Effector memory CD8-positive, alpha-beta T cell (primary cell): ENCODE data around the gene RFTN2.
A peak's percentile ranks its signal among the peaks of the same experiment; 100 is the strongest.
"Not testable (repeated sequence)": the region's sequence is repeated elsewhere in the genome, so short reads cannot be mapped to it uniquely, and the experiment has no call there.

Experiments used
- ATAC-seq: fragments of 150-1000 bp; cut with Tn5 transposase; replicated peaks from 2 replicates; pipeline ENCODE4 v1.10.0; 2021; ENCODE audit warnings: mild to moderate bottlenecking, moderate library complexity
- DNase-seq, 3 experiments: peaks; one replicate each; pipeline ENCODE4 v3.0.0; 2021
- H3K27ac Mint-ChIP-seq, 2 donors: one replicate each; pipeline ENCODE4 v1.8.0; 2022; ENCODE audit warnings: mild to moderate bottlenecking in 2 of 2, mixed read lengths in 2 of 2, moderate library complexity in 2 of 2
- H3K27me3 Mint-ChIP-seq, 2 donors: one replicate each; pipeline ENCODE4 v1.8.0; 2022; ENCODE audit warnings: mixed read lengths in 2 of 2
- H3K36me3 Mint-ChIP-seq: one replicate; pipeline ENCODE4 v1.8.0; 2022; ENCODE audit warnings: mild to moderate bottlenecking, moderate library complexity, mixed read lengths; ENCODE audit not compliant: insufficient read depth
- H3K4me1 Mint-ChIP-seq, 2 donors: one replicate each; pipeline ENCODE4 v1.8.0; 2022; ENCODE audit warnings: low read depth in 2 of 2, mixed read lengths in 2 of 2
- H3K4me3 Mint-ChIP-seq, 2 donors: one replicate each; pipeline ENCODE4 v1.8.0; 2022; ENCODE audit warnings: mild to moderate bottlenecking in 2 of 2, mixed read lengths in 2 of 2, moderate library complexity in 2 of 2
- H3K9me3 Mint-ChIP-seq, 2 donors: one replicate each; pipeline ENCODE4 v1.8.0; 2022; ENCODE audit warnings: mixed read lengths in 2 of 2

RFTN2 gene

DNA sequence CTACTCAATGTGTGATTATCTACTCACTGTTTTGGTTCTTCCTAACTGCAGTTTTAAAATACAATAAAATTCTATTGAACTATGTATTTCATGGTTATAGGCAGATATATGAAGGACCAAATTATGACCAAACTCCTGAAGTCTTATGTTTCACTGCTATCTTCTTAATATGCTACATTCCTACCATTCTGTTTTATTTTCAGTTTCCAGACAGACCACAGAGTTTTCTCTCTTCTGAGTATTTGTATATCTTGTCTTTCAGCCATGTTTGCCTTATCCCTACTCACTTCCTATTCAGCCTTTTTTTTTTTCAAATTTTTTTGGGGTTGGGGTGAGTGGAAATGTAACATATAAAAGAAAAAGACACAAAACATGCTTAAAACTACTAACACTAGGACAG, 6.3 kb downstream of the RFTN2 start:
- DNase-seq = no peak
- H3K36me3 Mint-ChIP-seq = no peaks in the 10 kb centered on the region

DNA sequence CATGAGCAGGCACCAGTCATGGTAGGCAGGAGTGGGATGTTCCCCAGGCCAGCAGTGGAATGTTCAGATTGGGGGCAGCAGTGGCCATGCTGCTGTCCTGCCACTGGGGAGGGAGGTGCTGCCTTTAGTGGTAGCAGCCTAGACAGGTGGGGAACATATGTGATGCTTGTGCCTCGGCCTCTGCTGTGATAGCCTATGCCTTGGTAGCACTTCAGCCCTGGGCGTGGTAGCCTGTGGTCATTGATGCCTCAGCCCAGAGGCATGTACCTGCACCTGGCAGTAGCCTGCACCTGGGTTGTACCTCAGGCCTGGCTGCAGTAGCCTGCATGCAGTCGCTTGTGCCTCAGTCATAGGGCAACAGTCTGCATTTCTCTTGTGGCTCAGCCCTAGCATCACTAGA, 7.1 kb downstream of the RFTN2 start:
- Mint-ChIP-seq H3K27me3 (peaks cover 0 to 21% of the 10 kb centered on the region in 2 donors), H3K27ac (no peak overlapping the region), H3K9me3 (peaks cover 6 to 7% of the 10 kb centered on the region in 2 donors), H3K36me3 (no peaks in the 10 kb centered on the region), H3K4me1 (no peaks in the 10 kb centered on the region), H3K4me3 (no peak overlapping the region)
- no peak for DNase-seq
- ATAC-seq = no peak

More for the DNA sequence above, 6.3 kb downstream of the RFTN2 start:
- ATAC-seq = no peak
- Mint-ChIP-seq H3K4me3 (no peak overlapping the region), H3K9me3 (peaks cover 6 to 7% of the 10 kb centered on the region in 2 donors), H3K27ac (no peak overlapping the region), H3K4me1 (no peaks in the 10 kb centered on the region), H3K27me3 (peaks cover 0 to 23% of the 10 kb centered on the region in 2 donors)

DNA sequence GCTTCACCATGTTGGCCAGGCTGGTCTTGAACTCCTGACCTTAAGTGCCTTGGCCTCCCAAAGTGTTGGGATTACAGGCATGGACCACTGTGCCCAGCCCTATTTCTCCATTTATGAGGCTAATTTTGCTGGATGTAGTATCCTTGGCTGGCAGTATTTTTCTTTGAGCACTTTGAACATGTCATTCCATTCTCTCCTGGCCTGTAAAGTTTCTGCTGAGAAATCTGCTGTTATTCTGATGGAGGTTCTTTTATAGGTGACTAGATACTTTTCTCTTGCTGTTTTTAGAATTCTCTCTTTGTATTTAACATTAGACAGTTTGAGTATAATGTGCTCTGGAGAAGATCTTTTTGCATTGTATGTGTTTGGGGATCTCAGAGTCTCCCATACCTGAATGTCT, 9.1 kb downstream of the RFTN2 start:
- ATAC-seq (no peak), DNase-seq (no peak)
- H3K36me3 Mint-ChIP-seq = no peaks in the 10 kb centered on the region
- peaks cover 6 to 7% of the 10 kb centered on the region in 2 donors for H3K9me3 Mint-ChIP-seq
- H3K4me3 Mint-ChIP-seq = no peak overlapping the region
- no peaks in the 10 kb centered on the region for H3K4me1 Mint-ChIP-seq
- H3K27me3 Mint-ChIP-seq = peaks cover 0 to 11% of the 10 kb centered on the region in 2 donors
- no peak overlapping the region for H3K27ac Mint-ChIP-seq

DNA sequence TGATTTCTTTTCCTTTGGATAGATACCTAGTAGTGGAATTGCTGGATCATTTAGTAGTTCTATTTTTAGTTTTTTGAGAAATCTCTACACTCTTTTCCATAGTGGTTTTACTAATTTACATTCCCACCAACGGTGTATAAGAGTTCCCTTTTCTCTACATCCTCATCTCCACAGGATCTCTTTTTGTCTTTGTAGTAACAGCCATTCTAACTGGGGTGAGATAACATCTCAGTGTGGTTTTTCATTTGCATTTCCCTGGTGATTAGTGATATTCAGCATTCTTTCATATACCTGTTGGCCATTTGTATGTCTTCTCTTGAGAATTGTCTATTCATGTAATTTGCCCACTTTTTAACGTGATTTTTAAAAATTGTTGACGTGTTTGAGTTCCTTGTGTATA, 13.8 kb downstream of the RFTN2 start:
- Mint-ChIP-seq H3K4me1 (no peaks in the 10 kb centered on the region), H3K4me3 (no peak overlapping the region), H3K27ac (no peak overlapping the region), H3K36me3 (no peaks in the 10 kb centered on the region), H3K27me3 (peaks cover 0 to 5% of the 10 kb centered on the region in 2 donors), H3K9me3 (peaks cover 0 to 5% of the 10 kb centered on the region in 2 donors)
- ATAC-seq (no peak), DNase-seq (no peak)

DNA sequence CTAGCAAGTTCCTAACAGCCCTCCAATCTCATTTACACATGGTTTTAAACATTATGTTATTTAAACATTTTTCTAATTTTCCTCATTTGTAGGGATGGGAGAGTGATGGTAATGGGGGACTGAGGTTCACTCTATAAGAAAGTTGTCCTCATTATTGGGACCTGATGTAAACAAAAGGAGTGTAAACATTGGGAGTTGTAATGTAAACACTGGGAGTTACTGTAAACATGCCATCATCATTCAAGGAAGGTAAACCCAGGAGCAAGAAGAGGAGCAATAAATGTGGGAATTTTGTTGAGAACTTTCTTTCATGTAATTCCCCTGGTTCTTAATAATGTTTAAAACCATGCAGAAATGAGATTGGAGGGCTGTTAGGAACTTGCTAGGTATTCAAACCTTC, 17.8 kb downstream of the RFTN2 start:
- Mint-ChIP-seq H3K9me3 (no peaks in the 10 kb centered on the region), H3K27ac (no peak overlapping the region), H3K27me3 (no peaks in the 10 kb centered on the region), H3K36me3 (no peaks in the 10 kb centered on the region), H3K4me1 (peaks cover 0 to 1% of the 10 kb centered on the region in 2 donors), H3K4me3 (no peak overlapping the region)
- no peak for ATAC-seq
- no peak for DNase-seq

DNA sequence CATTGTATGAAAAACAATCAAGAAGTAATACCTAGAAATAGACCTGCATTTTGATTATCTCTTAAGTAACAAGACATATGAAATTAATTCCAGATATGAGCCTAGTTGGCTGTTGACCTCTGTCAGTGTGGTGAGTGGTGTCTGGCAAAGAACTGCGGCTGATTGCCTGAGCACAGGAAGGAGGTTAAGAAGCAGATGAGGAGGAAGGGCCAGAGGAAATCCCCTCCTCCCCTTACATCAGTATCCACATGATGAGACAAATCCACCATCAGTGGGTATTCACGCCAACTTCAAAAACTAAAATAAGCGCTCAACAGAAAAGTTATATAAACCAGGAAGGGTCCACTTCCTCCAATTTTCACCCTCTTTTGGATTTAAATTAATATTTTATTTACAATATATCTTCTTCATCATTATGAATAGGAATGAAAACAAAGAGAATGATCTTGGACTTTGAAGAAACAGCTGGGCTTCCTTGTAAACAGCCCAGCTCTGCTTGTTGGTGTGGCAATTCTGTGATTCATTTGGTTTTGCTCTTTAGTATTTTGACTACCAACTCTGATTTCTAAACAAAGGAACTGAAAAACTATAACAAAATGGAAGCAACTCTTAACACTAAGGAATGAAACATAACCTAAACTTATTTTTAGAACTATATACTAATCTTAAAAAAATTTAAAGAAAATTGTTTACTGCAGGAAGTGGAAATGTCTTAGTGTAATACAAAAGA, 27.3 kb downstream of the RFTN2 start:
- no peak for DNase-seq
- Mint-ChIP-seq H3K36me3 (no peaks in the 10 kb centered on the region), H3K9me3 (no peaks in the 10 kb centered on the region), H3K4me3 (no peak overlapping the region), H3K27me3 (peaks cover 0 to 13% of the 10 kb centered on the region in 2 donors), H3K4me1 (no peaks in the 10 kb centered on the region), H3K27ac (no peak overlapping the region)
- no peak for ATAC-seq

DNA sequence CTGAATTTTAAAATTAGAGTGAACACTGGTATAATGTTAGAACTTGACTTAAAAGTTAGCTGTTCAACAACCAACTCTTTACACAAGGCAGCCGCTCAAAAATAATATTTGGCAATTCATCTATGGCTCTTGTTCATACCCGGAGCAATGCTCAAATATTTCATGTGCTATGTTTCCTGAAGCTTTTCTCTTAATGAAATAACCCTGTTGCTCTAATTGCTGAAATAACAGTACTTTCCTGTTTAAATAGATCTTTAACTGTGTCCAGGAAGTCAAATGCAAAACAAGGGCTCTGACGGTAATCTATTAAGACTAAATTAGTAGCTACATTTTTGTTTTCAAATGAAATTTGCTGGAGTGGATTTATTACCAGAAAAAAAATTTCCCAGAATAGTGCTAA, 33.7 kb downstream of the RFTN2 start:
- no peak for ATAC-seq
- H3K9me3 Mint-ChIP-seq = no peaks in the 10 kb centered on the region
- no peak for DNase-seq
- H3K27ac Mint-ChIP-seq = no peak overlapping the region
- peaks cover 0 to 25% of the 10 kb centered on the region in 2 donors for H3K27me3 Mint-ChIP-seq
- no peaks in the 10 kb centered on the region for H3K36me3 Mint-ChIP-seq
- no peak overlapping the region for H3K4me3 Mint-ChIP-seq
- peaks cover 0 to 5% of the 10 kb centered on the region in 2 donors for H3K4me1 Mint-ChIP-seq

DNA sequence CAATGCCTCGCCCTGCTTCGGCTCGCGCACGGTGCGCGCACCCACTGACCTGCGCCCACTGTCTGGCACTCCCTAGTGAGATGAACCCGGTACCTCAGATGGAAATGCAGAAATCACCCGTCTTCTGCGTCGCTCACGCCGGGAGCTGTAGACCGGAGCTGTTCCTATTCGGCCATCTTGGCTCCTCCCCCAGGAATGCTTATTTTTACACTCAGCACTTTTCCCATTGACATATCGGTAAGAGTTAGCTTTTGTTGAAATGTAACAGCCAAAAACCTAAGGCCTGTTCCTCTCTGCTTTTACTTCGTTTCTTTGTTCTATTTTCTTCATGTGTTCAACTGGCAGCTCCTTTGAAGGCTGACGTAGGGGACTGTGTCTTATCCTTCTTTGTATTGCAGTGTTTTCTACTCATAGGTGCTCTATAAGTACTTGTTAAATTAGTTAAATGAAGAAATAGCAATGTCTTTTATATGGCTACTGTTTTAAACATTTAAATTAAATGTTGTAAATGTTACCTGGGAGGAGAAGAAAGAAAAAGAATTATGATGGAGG, 34.7 kb downstream of the RFTN2 start:
- Mint-ChIP-seq H3K27ac (peak overlapping the region in 1 of 2 donors; percentile 77), H3K4me3 (peak overlapping the region; percentile 63 to 71), H3K27me3 (peaks cover 0 to 25% of the 10 kb centered on the region in 2 donors)
- peak; percentile 58 for ATAC-seq
- not testable (repeated sequence) for DNase-seq, H3K9me3 Mint-ChIP-seq, H3K4me1 Mint-ChIP-seq, H3K36me3 Mint-ChIP-seq

DNA sequence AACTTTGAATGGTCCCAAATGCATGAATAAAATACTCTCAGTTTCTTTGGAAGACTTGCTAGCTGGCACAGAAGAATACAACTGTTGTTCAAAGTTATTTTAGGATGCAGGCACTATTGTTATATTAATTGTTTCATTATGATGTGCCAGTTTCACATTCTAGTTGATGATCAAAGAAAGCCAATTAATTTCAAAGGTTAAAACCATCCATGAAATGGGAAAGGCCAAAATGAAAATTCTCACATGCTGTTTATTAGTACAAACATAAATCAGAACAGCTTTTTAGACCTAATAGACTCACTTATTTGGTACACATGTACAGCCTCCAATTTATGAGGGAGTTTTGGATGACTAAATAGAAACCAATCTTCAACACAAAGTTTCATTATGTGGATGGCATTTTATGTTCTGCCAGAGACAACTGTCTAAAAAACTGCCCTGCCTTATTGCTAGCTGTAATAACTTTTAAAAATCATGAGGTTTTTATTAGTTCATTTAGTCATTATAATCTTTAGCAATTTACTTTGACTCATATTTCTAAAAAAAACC, 42.2 kb downstream of the RFTN2 start:
- H3K4me3 Mint-ChIP-seq = no peak overlapping the region
- ATAC-seq = no peak
- H3K36me3 Mint-ChIP-seq = no peaks in the 10 kb centered on the region
- H3K9me3 Mint-ChIP-seq = peaks cover 0 to 2% of the 10 kb centered on the region in 2 donors
- H3K27ac Mint-ChIP-seq = no peak overlapping the region
- H3K4me1 Mint-ChIP-seq = no peaks in the 10 kb centered on the region
- no peak for DNase-seq
- H3K27me3 Mint-ChIP-seq = peaks cover 0 to 5% of the 10 kb centered on the region in 2 donors

DNA sequence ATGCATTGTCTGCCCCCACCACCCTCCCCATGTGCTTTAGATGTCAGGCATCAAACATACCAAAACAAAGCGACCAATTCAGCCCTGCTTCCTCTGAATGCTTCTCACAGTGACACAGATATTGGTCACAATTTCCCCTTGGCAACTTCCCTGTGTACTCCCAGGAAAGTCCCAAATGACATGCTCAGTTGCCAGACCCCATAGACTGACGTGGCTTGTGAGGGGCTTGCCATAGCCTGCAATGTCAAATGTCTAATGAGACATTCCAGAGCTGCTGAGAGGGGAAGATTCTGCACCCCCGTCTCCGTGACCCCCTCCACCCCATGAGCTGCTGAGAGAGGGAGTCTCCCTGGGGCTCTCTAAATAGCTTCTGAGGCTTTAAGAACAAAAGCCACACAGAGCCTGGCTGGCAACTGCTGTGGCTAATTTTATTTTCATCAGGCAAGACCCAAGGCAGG, 47.3 kb downstream of the RFTN2 start:
- Mint-ChIP-seq H3K4me3 (no peak overlapping the region), H3K9me3 (peaks cover 0 to 2% of the 10 kb centered on the region in 2 donors), H3K27ac (no peak overlapping the region), H3K27me3 (peaks cover 0 to 6% of the 10 kb centered on the region in 2 donors), H3K4me1 (no peaks in the 10 kb centered on the region), H3K36me3 (no peaks in the 10 kb centered on the region)
- DNase-seq (no peak), ATAC-seq (no peak)

DNA sequence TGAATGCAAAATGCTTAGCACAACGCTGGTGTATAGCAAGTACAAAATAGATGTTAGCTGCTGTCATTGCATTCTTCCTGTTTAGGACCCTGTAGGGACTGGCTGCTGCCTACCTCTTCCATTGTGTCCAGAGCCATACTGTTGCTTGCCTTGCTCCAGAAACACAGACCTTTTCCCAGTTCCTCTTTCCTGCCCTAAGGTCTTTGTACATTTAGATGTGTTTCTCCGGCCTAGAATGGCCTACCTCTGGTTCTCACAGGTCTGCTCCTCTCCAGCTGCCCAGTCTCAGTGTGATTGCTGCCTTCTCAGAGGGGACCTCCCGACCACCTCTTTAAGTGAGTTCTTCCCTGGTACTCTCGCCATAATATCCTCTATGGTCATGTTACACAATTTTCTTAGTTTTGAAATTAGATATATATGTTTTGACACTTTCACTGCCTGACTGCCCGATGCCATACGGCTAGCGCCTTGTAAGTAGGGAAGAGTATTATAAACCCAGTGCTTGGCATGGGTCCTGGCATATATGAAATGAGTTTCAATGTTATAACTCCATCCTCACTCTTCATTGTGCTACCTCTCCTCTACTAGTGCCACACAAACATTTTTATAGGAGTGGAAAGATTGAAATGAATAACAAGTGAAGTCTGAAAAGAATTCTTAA, 48.3 kb downstream of the RFTN2 start:
- DNase-seq (no peak), ATAC-seq (no peak)
- Mint-ChIP-seq H3K4me1 (no peaks in the 10 kb centered on the region), H3K9me3 (no peaks in the 10 kb centered on the region), H3K27ac (no peak overlapping the region), H3K27me3 (peaks cover 0 to 6% of the 10 kb centered on the region in 2 donors), H3K36me3 (no peaks in the 10 kb centered on the region), H3K4me3 (no peak overlapping the region)

DNA sequence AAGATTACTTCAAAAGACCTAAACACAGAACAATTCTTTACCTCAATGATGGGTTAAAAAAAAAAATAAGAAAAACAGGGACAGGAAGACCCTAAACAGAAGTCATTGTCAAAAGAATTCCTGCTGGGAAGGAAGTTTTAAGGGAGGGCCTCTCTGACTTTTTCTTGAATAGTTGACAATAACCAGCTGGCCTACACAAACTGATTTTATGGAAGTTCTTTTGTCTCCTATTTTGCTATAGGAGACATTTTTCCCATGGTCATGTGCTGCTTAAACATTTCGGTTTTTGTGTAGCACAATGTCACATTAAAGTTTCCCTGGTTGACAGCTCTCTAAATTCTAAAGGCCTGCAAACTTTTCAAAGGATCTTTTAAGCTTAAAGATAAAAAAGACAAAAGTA, 55.3 kb downstream of the RFTN2 start:
- H3K27ac Mint-ChIP-seq = no peak overlapping the region
- no peaks in the 10 kb centered on the region for H3K9me3 Mint-ChIP-seq
- no peaks in the 10 kb centered on the region for H3K36me3 Mint-ChIP-seq
- no peaks in the 10 kb centered on the region for H3K27me3 Mint-ChIP-seq
- H3K4me1 Mint-ChIP-seq = no peaks in the 10 kb centered on the region
- no peak for DNase-seq
- H3K4me3 Mint-ChIP-seq = no peak overlapping the region
- ATAC-seq = no peak

DNA sequence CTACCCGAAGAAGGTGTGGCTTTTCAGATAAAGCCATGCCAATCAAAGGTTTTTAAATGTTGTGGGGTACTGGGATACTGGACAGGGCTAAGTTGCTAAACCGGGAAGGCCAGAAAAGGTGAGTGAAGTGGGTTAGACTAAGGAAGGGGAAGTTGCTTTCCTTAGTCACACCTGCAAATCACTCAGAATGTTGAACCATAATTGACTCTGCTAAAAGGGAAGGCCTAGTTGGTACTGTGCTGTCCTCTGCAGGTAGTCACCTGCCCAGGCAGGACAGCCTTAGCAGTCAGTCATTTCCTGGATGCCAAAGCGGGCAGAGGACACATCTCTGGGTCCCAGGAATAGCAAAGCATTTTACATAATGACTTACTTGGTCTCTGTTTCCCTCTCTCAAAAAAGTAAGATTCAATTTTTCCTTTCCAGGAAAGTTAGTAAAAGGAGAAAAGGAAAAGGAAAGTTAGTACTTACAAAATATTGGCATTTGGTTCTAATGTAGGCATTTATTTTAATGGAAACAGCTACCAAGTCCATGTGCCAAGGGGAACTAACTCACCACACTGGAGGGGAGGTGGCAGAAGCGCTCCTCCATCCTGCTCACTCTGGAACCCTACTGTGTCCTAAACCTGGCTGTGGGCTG, 60.3 kb downstream of the RFTN2 start:
- Mint-ChIP-seq H3K27ac (peak overlapping the region in 1 of 2 donors; percentile 46), H3K4me1 (peaks cover 0 to 3% of the 10 kb centered on the region in 2 donors), H3K9me3 (no peaks in the 10 kb centered on the region), H3K36me3 (no peaks in the 10 kb centered on the region), H3K27me3 (peaks cover 0 to 8% of the 10 kb centered on the region in 2 donors), H3K4me3 (no peak overlapping the region)
- DNase-seq (no peak), ATAC-seq (no peak)
